GM12873 (cell line): ENCODE results near the gene KLHDC7B.

Source experiments
- CTCF ChIP-seq: IDR thresholded peaks from 2 replicates; pipeline ENCODE4 v1.5.1; 2012; ENCODE audit warnings: low read depth, mild to moderate bottlenecking, moderate library complexity, low read length, control low read depth; ENCODE audit not compliant: insufficient read depth; ENCODE audit errors: missing control alignments

KLHDC7B gene

GRCh38 chr22:50569896-50570535, 24.3 kb downstream of the KLHDC7B start:
- no peak for TF ChIP-seq CTCF

- no peak for TF ChIP-seq CTCF
Measured at GRCh38 chr22:50570861-50571260, 25.2 kb downstream of the KLHDC7B start.

GRCh38 chr22:50571264-50572175, 25.8 kb downstream of the KLHDC7B start:
- TF ChIP-seq CTCF = no peak

GRCh38 chr22:50572965-50573364, 27.3 kb downstream of the KLHDC7B start:
- TF ChIP-seq CTCF = no peak

GRCh38 chr22:50573491-50574382, 28.0 kb downstream of the KLHDC7B start:
- no peak for TF ChIP-seq CTCF

- TF ChIP-seq CTCF = no peak
Measured at GRCh38 chr22:50574383-50574755, 28.7 kb downstream of the KLHDC7B start.

GRCh38 chr22:50575426-50575941, 29.8 kb downstream of the KLHDC7B start:
- no peak for TF ChIP-seq CTCF
